NT2/D1 (cell line): ENCODE measurements around the gene KCP.

Experiments
- DNase-seq: peaks from one replicate; pipeline ENCODE4 v3.0.0-alpha.2; 2011; ENCODE audit warnings: low read depth, low spot score
- H3K27me3 ChIP-seq: 2 replicates; pipeline ENCODE4 v1.6.0; 2011; ENCODE audit warnings: mild to moderate bottlenecking; ENCODE audit not compliant: insufficient read length, insufficient read depth
- H3K36me3 ChIP-seq: 2 replicates; pipeline ENCODE4 v1.6.1; 2011; ENCODE audit warnings: mild to moderate bottlenecking, low read length, mixed read lengths; ENCODE audit not compliant: insufficient read depth, insufficient read length
- H3K4me1 ChIP-seq: 2 replicates; pipeline ENCODE4 v1.5.1; 2011; ENCODE audit not compliant: insufficient read depth, insufficient read length
- H3K4me3 ChIP-seq: 2 replicates; pipeline ENCODE4 v1.5.1; 2011; ENCODE audit warnings: low read depth; ENCODE audit not compliant: insufficient read length
- H3K9ac ChIP-seq: 2 replicates; pipeline ENCODE4 v1.6.0; 2011; ENCODE audit warnings: low read depth; ENCODE audit not compliant: insufficient read length
- H3K9me3 ChIP-seq: 2 replicates; pipeline ENCODE4 v1.5.1; 2011; ENCODE audit warnings: mild to moderate bottlenecking, low read length; ENCODE audit not compliant: insufficient read depth
- SUZ12 ChIP-seq: IDR thresholded peaks from 2 replicates; pipeline ENCODE4 v1.6.1; 2011; ENCODE audit not compliant: insufficient read length, insufficient read depth; ENCODE audit errors: extremely low read depth
- YY1 ChIP-seq: IDR thresholded peaks from 2 replicates; pipeline ENCODE4 v1.6.1; 2011; ENCODE audit not compliant: insufficient read length, insufficient read depth
- ZNF274 ChIP-seq: IDR thresholded peaks from 2 replicates; pipeline ENCODE4 v1.6.1; 2011; ENCODE audit warnings: mild to moderate bottlenecking, low read depth, low read length

The KCP gene

DNA sequence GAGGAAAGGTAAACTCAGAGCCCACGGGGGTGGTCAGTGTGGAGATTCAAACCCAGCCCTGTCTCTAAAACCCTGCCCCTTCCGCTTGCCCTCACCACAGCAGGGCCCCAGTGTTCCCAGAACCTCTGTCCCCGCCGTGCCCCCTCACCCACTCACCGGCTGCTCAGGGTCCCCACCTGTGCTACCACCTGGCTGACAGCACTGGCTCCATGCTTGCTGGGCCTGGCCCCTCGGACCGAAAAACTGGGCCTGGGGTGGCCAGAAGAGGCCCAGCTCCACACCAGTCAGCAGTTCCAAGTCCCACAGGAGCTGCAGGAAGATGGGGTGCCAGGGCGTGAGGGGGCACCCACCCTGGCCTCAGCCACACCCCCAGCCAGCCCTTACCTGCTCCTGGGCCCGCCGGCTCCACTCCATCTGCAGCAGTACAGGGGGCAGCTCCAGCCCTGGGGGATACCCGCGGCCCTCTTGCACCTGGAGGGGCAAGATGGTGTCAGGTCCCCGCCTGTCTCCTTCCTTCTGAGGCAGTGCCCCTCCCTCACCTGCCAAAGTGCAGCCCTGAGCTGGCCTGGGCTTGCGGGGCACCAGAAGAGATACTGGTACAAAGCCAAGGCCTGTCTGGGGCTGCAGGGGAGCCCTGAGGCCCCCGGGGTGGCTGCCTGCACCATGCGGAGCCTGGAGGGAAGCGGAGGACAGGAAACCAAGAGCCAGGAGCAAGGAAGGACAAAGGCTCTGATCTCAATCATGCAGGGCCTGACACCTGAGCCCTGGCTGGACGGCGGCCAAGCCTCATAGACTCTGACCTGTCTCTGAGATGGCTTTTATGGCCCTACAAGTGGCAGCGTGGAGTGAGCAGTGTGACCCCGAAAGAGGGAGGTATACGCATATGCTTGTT, 36.1 kb downstream of the KCP start:
- H3K4me1 ChIP-seq, result peaks cover 18% of the 10 kb centered on the region
- H3K4me3 ChIP-seq, result no peak overlapping the region
- no peaks in the 10 kb centered on the region for H3K9me3 ChIP-seq
- DNase-seq, result no peak
- no peaks in the 10 kb centered on the region for H3K36me3 ChIP-seq
- TF ChIP-seq ZNF274, result no peak
- no peak for TF ChIP-seq YY1
- TF ChIP-seq SUZ12, result no peak
- H3K9ac ChIP-seq, result no peak overlapping the region
- H3K27me3 ChIP-seq, result peaks cover 21% of the 10 kb centered on the region

GRCh38 chr7:128873234-128873633, 37.3 kb downstream of the KCP start:
- peaks cover 27% of the 10 kb centered on the region for H3K27me3 ChIP-seq
- DNase-seq, result no peak
- no peak for TF ChIP-seq SUZ12
- no peak for TF ChIP-seq YY1
- TF ChIP-seq ZNF274, result no peak

DNA sequence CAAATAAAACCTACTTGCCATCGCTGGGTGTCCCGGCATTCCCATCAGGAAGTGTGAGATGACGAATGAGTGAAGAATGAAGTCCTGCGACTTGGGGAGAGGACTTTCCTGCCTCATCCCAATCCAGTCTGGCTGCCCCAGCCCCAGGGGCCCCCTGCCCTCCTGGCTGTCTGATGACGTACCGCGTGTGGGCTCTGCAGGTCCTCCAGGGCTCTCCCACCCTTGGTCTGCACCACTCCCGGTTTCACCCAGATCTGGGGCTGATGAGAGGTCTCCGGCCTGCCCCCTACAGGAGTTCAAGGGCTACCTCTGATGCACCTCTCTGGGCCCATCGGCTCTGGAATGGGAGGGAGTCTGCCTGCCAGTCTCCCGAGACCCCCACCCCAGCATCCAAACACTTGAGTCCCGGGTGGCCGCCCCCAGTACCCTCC, 38.1 kb downstream of the KCP start:
- Histone ChIP-seq H3K36me3 (no peaks in the 10 kb centered on the region), H3K27me3 (peaks cover 32% of the 10 kb centered on the region), H3K4me3 (no peak overlapping the region), H3K9me3 (no peaks in the 10 kb centered on the region), H3K9ac (no peak overlapping the region), H3K4me1 (peaks cover 24% of the 10 kb centered on the region)
- TF ChIP-seq YY1, result no peak
- TF ChIP-seq ZNF274, result no peak
- no peak for TF ChIP-seq SUZ12
- DNase-seq, result no peak

More at GRCh38 chr7:128873234-128873633, 37.3 kb downstream of the KCP start:
- Histone ChIP-seq H3K4me1 (peaks cover 19% of the 10 kb centered on the region), H3K4me3 (no peak overlapping the region), H3K9ac (no peak overlapping the region), H3K9me3 (no peaks in the 10 kb centered on the region), H3K36me3 (no peaks in the 10 kb centered on the region)

- peaks cover 24% of the 10 kb centered on the region for H3K4me1 ChIP-seq
- TF ChIP-seq YY1 (no peak), ZNF274 (no peak), SUZ12 (no peak)
- no peak for DNase-seq
- H3K9me3 ChIP-seq, result no peaks in the 10 kb centered on the region
- H3K9ac ChIP-seq, result no peak overlapping the region
- no peak overlapping the region for H3K4me3 ChIP-seq
- H3K27me3 ChIP-seq, result peaks cover 32% of the 10 kb centered on the region
- H3K36me3 ChIP-seq, result peaks cover 3% of the 10 kb centered on the region
These were observed 39.5 kb downstream of the KCP start for GRCh38 chr7:128871050-128871449.

DNA sequence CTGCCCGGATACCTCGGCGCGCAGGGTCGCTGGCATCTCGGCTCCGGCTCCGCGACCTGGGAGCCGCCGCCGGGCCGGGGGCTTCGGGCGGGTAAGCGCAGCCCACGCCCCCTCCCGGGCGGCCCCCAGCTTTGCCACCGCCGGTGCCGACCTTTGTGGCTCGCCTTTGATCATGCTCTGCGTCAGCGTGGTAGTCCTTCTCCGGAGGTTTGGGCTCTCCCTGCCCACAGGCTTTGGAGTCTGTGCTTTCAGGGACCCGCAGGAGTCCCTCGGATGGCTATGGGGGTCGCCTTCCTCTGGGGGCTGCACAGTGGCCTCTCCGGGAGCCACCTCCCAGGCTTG, 40.6 kb downstream of the KCP start:
- H3K27me3 ChIP-seq, result peaks cover 32% of the 10 kb centered on the region
- TF ChIP-seq YY1, result no peak
- no peak for TF ChIP-seq SUZ12
- TF ChIP-seq ZNF274, result no peak
- no peak for DNase-seq

GRCh38 chr7:128869138-128869943, 41.2 kb downstream of the KCP start:
- Histone ChIP-seq H3K4me1 (peaks cover 19% of the 10 kb centered on the region), H3K4me3 (peak overlapping the region; percentile 45), H3K36me3 (peaks cover 17% of the 10 kb centered on the region), H3K9ac (peak overlapping the region; percentile 68), H3K27me3 (peaks cover 32% of the 10 kb centered on the region), H3K9me3 (no peaks in the 10 kb centered on the region)
- TF ChIP-seq YY1 (no peak), SUZ12 (no peak), ZNF274 (no peak)
- no peak for DNase-seq

More for the DNA sequence above, 40.6 kb downstream of the KCP start:
- Histone ChIP-seq H3K9ac (peak overlapping the region; percentile 68), H3K9me3 (no peaks in the 10 kb centered on the region), H3K4me1 (peaks cover 24% of the 10 kb centered on the region), H3K4me3 (peak overlapping the region; percentile 45), H3K36me3 (peaks cover 14% of the 10 kb centered on the region)

- no peak for DNase-seq
- Histone ChIP-seq H3K36me3 (peaks cover 17% of the 10 kb centered on the region), H3K4me1 (peaks cover 17% of the 10 kb centered on the region), H3K4me3 (peak overlapping the region; percentile 45), H3K9ac (peak overlapping the region; percentile 68), H3K27me3 (peaks cover 32% of the 10 kb centered on the region), H3K9me3 (no peaks in the 10 kb centered on the region)
- TF ChIP-seq SUZ12 (no peak), YY1 (no peak), ZNF274 (no peak)
These were observed 41.8 kb downstream of the KCP start for GRCh38 chr7:128868624-128869137.
